Skeletal muscle satellite cell (primary cell): ENCODE measurements around the gene ACO2. TPM values are rescaled to one million over a fixed set of nuclear protein-coding genes. Genes with fewer than 3 reads are reported as not detected.
"Not testable (repeated sequence)": the region's sequence is repeated elsewhere in the genome, so short reads cannot be mapped to it uniquely, and the experiment has no call there.

Experiments
- H3K27me3 ChIP-seq: 2 replicates; pipeline ENCODE4 v1.7.0; 2013; ENCODE audit warnings: low read length; ENCODE audit not compliant: control insufficient read depth, insufficient read depth
- H3K36me3 ChIP-seq: 2 replicates; pipeline ENCODE4 v1.7.0; 2013; ENCODE audit warnings: mild to moderate bottlenecking, control low read depth, low read length; ENCODE audit not compliant: insufficient read depth
- H3K4me1 ChIP-seq: 2 replicates; pipeline ENCODE4 v1.7.0; 2013; ENCODE audit warnings: low read length; ENCODE audit not compliant: control insufficient read depth, insufficient read depth
- H3K4me2 ChIP-seq: 2 replicates; pipeline ENCODE4 v1.7.0; 2013; ENCODE audit warnings: mild to moderate bottlenecking, low read length
- H3K4me3 ChIP-seq: 2 replicates; pipeline ENCODE4 v1.7.0; 2013; ENCODE audit warnings: low read length
- H3K9ac ChIP-seq: 2 replicates; pipeline ENCODE4 v1.7.0; 2013; ENCODE audit warnings: mild to moderate bottlenecking, low read depth, low read length, moderate library complexity
- H3K9me3 ChIP-seq: replicated peaks from 2 replicates; pipeline ENCODE4 v1.7.0; 2013; ENCODE audit warnings: mild to moderate bottlenecking, control low read depth, low read length
- total RNA-seq: library from RNA; depleted of rRNA; stranded (reverse); fragments of >200 nt; gene quantifications from 2 replicates; pipeline ENCODE4 v1.2.3, GENCODE V29; 2012; rRNA removed

ACO2 gene
- 73.8 and 74.8 TPM in 2 replicates for total RNA-seq

DNA sequence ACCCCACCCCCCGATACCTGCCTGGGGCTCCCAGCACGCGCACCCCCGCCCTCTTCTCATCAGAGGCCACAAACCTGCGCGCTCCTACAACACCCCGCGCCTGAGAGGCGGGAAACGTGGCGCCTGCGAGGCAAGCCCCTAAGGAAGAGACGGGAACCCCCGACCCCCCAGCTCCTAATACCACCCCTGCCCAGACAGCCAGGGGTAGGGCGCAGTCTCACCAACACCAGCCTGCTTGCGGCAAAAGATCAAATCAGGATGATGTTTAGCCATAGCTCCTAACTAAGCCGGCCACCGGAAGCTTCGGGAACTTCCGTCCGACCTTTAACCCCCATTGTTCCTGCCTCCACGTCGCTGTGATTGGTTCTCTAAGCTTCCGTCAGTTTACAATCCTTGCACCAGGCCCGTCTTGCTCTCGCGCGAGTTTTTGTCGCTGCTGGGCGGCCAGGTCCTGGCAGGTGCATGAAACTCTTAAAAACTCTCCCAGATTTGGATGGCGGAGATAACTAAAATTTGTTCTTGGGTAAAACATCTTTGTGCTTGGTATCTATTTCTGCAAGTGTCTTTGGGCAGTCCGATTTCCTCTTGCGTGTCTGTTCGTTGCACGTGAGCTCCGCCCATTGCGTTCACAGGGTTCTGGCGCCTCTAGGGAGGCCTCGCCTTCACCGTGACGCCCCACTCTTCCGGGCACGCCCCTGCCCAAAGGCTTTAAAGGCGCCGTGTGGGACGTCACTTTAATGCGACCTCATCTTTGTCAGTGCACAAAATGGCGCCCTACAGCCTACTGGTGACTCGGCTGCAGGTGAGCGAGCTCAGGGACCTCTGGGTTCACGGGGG, at the start of gene ACO2, which contains the start of gene PHF5A:
ACO2 (plus strand) TSS at position 737 of the 837 bp plus-strand sequence; CDS start at position 767, 30 bp downstream.
PHF5A (minus strand) TSS at position 312 of the 837 bp plus-strand sequence; CDS start at position 273, 39 bp downstream.
- no peaks in the 10 kb centered on the region for H3K9me3 ChIP-seq
- H3K27me3 ChIP-seq, result no peaks in the 10 kb centered on the region
- H3K36me3 ChIP-seq, result peaks cover 36% of the 10 kb centered on the region
- H3K4me1 ChIP-seq, result peaks cover 9% of the 10 kb centered on the region
- H3K4me3 ChIP-seq, result peak within 1 kb of the TSS; percentile 88
- peak within 1 kb of the TSS; percentile 85 for H3K9ac ChIP-seq
- H3K4me2 ChIP-seq, result peak within 1 kb of the TSS; percentile 76

DNA sequence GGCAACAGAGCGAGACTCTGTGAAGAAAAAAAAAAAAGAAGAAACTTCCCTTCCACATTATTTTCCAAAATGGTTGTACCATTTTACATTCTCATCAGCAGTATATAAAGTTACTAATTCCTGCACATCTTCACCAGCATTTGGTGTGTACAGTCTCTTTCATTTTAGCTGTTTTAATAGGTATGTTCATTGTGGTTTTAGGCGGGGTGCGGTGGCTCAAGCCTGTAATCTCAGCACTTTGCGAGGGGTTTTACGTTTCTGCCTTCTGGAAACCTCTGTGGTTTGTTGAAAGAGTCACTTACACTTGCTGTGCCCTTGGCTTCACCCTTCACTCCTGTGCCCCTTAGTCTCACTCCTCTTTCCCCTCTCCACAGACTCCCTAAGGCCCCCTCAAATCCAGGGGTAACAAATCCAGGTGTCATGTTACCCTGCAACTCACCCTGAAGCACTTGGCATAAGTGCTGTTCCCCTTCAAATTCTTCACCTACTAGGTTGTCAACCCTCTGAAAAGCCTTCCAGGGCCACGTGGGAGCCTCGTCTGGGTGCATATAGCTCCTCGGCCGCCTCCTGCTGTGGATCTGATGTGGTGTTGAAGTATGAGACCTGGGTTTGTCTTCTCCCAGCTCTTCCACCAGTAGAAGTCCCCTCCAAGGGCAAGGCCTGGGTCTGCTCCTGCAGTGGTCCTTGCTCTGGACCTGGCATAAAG, 43.1 kb upstream of the ACO2 start:
- Histone ChIP-seq H3K4me2 (no peak overlapping the region), H3K36me3 (no peaks in the 10 kb centered on the region), H3K9ac (no peak overlapping the region), H3K9me3 (no peaks in the 10 kb centered on the region), H3K4me1 (no peaks in the 10 kb centered on the region), H3K27me3 (no peaks in the 10 kb centered on the region), H3K4me3 (no peak overlapping the region)

DNA sequence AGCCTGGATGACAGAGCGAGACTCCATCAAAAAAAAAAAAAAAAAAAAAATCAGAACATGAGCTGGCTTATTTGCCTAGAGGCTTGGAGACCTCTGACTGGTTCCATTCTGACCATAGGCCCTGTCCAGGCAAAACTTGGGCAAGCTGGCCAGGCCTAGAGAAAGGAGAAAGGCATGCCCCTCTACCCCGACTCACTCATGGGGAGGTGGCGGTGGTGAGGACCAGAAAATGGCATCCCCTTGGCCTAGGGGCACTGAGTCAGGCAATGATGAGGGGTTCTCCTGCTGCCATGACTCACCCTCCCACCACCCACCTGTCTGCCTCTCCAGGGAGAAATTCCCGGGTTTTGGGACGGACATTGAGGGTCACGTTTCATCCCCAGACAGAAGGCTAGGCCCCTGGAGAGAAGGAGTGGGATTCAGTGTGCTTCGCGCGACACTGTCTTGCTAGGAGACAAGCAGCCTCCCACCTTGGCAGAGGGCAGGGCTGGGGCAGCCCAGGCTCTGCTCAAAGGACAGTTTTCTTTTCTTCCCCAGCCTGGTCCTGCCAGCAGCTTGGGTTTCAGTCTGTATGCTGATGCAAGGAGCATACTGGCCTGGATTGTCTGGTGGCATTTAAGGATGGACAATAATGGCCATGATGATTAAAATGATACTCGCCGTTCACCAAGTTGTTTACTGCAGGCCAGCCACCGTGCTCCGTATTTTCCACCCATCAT, 39.5 kb upstream of the ACO2 start:
- Histone ChIP-seq H3K4me1 (no peaks in the 10 kb centered on the region), H3K4me3 (no peak overlapping the region), H3K9ac (no peak overlapping the region), H3K36me3 (peaks cover 20% of the 10 kb centered on the region), H3K27me3 (no peaks in the 10 kb centered on the region), H3K9me3 (no peaks in the 10 kb centered on the region), H3K4me2 (no peak overlapping the region)

DNA sequence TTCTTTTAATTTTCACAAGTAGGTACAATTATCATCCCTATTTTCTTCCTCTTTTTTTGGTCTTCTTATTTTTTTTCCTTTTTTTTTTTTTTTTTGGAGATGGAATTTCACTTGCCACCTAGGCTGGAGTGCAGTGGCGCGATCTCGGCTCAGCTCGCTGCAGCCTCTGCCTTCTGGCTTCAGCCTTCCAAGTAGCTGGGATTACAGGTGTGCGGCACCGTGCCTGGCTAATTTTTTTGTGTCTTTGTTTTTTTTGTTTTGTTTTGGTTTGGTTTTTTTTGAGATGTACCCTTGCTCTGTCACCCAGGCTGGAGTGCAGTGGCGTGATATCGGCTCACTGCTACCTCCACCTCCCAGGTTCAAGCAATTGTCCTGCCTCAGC, 39.0 kb upstream of the ACO2 start:
- Histone ChIP-seq H3K4me3 (no peak overlapping the region), H3K9me3 (no peaks in the 10 kb centered on the region), H3K36me3 (peaks cover 25% of the 10 kb centered on the region), H3K4me2 (no peak overlapping the region), H3K27me3 (no peaks in the 10 kb centered on the region), H3K4me1 (no peaks in the 10 kb centered on the region), H3K9ac (no peak overlapping the region)

DNA sequence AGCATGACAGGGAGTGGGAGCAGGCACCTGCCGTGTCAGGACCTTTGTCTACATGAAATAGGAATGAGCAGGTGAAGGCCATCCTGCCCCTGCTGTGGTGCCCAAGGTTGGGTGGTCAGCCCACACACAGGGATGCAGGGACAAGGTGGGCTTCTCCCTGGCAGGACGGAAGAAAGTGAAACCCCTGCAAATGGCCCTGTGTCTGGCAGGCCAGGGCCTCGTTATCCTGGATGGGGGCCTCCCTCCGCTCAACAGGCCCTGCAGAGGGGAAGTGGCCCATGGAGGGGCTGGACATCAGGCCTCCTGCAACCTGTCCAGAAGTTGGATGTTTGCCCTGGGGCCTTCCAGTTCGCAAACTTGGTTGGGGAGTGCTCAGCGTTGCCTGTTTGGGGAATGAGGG, 37.3 kb upstream of the ACO2 start:
- Histone ChIP-seq H3K4me1 (no peaks in the 10 kb centered on the region), H3K9ac (no peak overlapping the region), H3K36me3 (peaks cover 41% of the 10 kb centered on the region), H3K4me2 (no peak overlapping the region), H3K9me3 (no peaks in the 10 kb centered on the region), H3K27me3 (no peaks in the 10 kb centered on the region), H3K4me3 (no peak overlapping the region)

DNA sequence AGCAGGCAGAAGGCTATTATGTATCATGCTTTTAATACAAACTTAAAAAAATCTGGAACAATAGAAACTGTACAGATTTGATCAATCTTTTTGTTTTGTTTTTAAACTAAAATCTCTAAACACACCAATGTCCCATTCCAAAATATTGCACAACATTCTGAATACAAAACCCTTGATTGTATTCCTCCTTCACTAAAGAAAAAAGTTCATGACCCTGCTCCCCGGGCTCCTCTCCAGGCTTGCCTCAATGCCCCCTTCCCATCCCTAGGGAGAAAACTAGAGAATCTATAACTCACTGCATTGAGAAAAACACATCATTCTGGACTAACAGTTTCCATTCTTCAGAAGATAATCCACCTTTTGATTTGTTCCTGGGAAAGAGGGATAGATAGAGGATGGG, 35.4 kb upstream of the ACO2 start:
- H3K4me3 ChIP-seq, H3K4me1 ChIP-seq, H3K4me2 ChIP-seq, H3K27me3 ChIP-seq, H3K9me3 ChIP-seq, H3K9ac ChIP-seq: not testable (repeated sequence)
- peaks cover 54% of the 10 kb centered on the region for H3K36me3 ChIP-seq

DNA sequence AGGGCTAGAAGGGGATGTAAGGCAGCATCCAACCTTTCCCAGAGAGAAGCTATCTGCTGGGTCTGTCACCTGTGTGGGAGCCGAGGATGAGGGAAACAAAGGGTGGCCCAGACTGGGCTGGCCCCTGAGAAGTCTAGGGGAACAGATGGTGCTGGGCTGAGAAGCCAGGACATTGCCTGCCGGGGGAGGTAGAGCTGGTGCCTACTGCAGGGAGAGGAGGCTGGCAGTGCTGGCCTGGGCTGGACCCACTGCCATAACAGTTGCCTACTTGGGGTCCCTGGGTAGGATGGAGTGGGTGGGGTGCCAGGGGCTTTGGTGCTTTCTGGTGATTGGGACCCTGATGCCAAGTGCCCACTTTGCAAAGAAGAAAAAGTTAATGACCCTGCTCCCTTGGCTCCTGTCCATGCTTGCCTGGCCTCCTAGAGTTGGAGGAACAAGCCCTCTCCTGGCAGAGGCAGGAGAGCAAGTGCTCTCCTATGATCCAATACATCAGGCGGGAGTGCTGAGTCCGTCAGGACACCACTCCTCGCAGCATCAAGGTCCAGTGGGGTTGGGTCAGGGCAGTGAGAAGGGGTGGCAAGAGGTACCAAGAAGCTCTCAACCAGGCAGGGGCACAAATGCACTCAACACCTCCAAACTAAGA, 34.4 kb upstream of the ACO2 start:
- peaks cover 62% of the 10 kb centered on the region for H3K36me3 ChIP-seq
- not testable (repeated sequence) for H3K4me2 ChIP-seq, H3K4me3 ChIP-seq, H3K9me3 ChIP-seq, H3K27me3 ChIP-seq, H3K9ac ChIP-seq, H3K4me1 ChIP-seq

DNA sequence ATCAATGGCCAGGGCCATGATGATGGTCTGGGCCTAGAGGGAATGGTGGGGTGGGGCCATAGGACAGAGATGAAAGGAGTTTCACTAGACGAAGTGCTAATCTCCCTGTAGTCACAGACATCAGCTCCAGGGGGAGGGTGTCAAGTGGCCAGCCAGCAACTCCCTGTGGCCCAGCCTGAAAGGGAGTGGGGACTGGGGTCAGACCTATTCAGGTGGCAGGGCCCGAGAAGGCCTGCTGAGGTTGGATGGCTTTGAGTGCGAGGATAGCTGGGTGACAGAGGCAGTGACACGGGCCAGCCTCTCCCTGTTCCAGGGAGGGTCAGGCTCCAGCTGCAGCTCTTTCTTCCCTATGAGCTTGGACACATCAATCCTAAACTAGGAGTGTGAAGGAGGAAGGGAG, 33.4 kb upstream of the ACO2 start:
- no peaks in the 10 kb centered on the region for H3K27me3 ChIP-seq
- peaks cover 5% of the 10 kb centered on the region for H3K4me1 ChIP-seq
- H3K9me3 ChIP-seq, result no peaks in the 10 kb centered on the region
- H3K4me2 ChIP-seq, result no peak overlapping the region
- H3K36me3 ChIP-seq, result peaks cover 65% of the 10 kb centered on the region
- no peak overlapping the region for H3K4me3 ChIP-seq
- no peak overlapping the region for H3K9ac ChIP-seq

DNA sequence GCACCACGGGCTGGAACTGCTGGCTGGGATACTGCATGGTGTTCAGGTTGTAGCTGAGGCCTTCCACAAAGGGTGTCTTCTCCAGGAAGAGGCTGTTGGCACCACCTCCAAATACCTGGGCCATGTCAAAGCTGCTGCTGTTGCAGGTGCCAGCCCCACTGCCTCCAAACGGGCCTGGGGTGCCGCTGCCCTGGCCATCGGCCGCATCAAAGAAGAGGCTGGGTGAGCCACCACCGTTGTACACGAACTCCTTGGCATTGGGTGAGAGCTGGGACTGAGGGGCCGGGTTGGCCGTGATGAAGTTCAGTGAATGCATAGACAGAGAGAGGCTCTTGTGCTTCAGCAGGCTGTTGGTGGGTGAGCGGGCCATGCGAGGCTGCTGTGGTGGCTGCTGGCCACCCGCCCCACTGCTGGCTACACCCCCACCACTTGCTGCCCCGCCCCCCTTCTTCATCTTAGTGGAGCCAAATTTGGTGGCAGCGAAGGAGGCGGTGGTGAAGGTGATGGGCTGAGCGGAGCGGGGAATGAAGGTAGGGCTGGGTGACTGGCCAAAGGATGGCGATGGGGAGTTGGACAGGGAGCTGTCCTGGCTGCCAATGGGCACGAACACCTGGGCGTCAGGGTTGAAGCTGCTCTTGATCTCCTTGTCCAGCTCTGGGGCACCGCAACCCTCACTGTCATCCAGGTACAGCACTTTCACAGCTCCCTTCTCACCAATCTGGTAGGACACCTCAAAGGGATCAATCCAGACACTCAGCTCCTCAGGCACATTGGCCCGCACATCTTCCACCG, 32.4 kb upstream of the ACO2 start:
- H3K9ac ChIP-seq, result no peak overlapping the region
- no peak overlapping the region for H3K4me3 ChIP-seq
- H3K27me3 ChIP-seq, result no peaks in the 10 kb centered on the region
- peaks cover 69% of the 10 kb centered on the region for H3K36me3 ChIP-seq
- H3K4me1 ChIP-seq, result peaks cover 5% of the 10 kb centered on the region
- no peaks in the 10 kb centered on the region for H3K9me3 ChIP-seq
- H3K4me2 ChIP-seq, result no peak overlapping the region

DNA sequence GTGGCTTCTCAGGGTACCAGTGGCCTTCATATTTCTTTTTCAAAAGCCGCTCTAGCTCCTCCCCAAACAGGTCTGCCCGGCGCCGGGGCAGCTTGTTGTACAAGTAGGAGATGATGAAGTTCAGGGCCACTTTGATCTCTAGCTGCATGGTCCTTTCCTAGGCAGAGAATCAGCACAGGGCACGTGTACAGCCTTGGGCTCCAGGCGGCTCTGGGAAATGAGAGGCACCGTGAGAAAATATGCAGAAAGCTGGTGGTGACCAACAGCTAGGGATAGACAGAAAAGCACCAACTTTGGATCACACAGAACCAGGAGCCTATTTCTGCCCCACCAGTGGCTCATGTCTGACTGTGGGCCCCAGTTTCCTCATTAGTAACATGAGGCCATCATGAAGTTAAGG, 31.7 kb upstream of the ACO2 start:
- Histone ChIP-seq H3K4me2 (no peak overlapping the region), H3K4me1 (peaks cover 5% of the 10 kb centered on the region), H3K9ac (no peak overlapping the region), H3K36me3 (peaks cover 65% of the 10 kb centered on the region), H3K9me3 (no peaks in the 10 kb centered on the region), H3K27me3 (no peaks in the 10 kb centered on the region), H3K4me3 (no peak overlapping the region)
